ENCODE results near the gene SMNDC1.

- no peak for TF ChIP-seq SMC3 (IDR thresholded peaks at IDR 0.05; ENCODE audit: borderline replicate concordance, low read length)
- no peak for TF ChIP-seq POLR2A (IDR thresholded peaks at IDR 0.05; ENCODE audit: low read depth, low read length)
- no peak for TF ChIP-seq ESRRA (IDR thresholded peaks at IDR 0.05; ENCODE audit: low read length)
- no peak for TF ChIP-seq SREBF2 (IDR thresholded peaks at IDR 0.05; ENCODE audit: low read length)
- TF ChIP-seq ZNF24 (IDR thresholded peaks at IDR 0.05) = no peak
- TF ChIP-seq, protein P1, sequence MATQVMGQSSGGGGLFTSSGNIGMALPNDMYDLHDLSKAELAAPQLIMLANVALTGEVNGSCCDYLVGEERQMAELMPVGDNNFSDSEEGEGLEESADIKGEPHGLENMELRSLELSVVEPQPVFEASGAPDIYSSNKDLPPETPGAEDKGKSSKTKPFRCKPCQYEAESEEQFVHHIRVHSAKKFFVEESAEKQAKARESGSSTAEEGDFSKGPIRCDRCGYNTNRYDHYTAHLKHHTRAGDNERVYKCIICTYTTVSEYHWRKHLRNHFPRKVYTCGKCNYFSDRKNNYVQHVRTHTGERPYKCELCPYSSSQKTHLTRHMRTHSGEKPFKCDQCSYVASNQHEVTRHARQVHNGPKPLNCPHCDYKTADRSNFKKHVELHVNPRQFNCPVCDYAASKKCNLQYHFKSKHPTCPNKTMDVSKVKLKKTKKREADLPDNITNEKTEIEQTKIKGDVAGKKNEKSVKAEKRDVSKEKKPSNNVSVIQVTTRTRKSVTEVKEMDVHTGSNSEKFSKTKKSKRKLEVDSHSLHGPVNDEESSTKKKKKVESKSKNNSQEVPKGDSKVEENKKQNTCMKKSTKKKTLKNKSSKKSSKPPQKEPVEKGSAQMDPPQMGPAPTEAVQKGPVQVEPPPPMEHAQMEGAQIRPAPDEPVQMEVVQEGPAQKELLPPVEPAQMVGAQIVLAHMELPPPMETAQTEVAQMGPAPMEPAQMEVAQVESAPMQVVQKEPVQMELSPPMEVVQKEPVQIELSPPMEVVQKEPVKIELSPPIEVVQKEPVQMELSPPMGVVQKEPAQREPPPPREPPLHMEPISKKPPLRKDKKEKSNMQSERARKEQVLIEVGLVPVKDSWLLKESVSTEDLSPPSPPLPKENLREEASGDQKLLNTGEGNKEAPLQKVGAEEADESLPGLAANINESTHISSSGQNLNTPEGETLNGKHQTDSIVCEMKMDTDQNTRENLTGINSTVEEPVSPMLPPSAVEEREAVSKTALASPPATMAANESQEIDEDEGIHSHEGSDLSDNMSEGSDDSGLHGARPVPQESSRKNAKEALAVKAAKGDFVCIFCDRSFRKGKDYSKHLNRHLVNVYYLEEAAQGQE (IDR thresholded peaks at IDR 0.05; ENCODE audit: low read depth, low read length) = no peak
- TF ChIP-seq NR2C1 (IDR thresholded peaks at IDR 0.05) = no peak
These were observed 27.1 kb downstream of the SMNDC1 start for GRCh38 chr10:110277591-110277990.
